Inflammatory macrophage treated with lipopolysaccharide for 1 hour (primary cell): ENCODE results near the gene SMARCD1.

Source experiments
- DNase-seq, 2 donors: peaks; one replicate each; pipeline ENCODE4 v3.0.0-alpha.2; 2020 to 2022

Gene SMARCD1

GRCh38 chr12:50084775-50085614, at the start of gene SMARCD1:
TSS of gene SMARCD1 (plus strand) at chr12:50085342. CDS start at chr12:50085370, 28 bp downstream.
- DNase-seq, result peak; percentile 73 to 88

GRCh38 chr12:50038336-50038735, 46.8 kb upstream of the SMARCD1 start:
- peak; percentile 32 to 36 for DNase-seq

- DNase-seq, result peak; percentile 59 to 95
Measured at GRCh38 chr12:50039151-50039835, 45.8 kb upstream of the SMARCD1 start.

- DNase-seq, result no peak
Measured at GRCh38 chr12:50040657-50041056, 44.5 kb upstream of the SMARCD1 start.

- DNase-seq, result no peak
Measured at GRCh38 chr12:50041062-50041860, 43.9 kb upstream of the SMARCD1 start.

- no peak for DNase-seq
Measured at GRCh38 chr12:50041962-50042361, 43.2 kb upstream of the SMARCD1 start.

- DNase-seq, result no peak
Measured at GRCh38 chr12:50042693-50043092, 42.4 kb upstream of the SMARCD1 start.

GRCh38 chr12:50043308-50043707, 41.8 kb upstream of the SMARCD1 start:
- no peak for DNase-seq

- peak in 1 of 2 donors; percentile 20 for DNase-seq
Measured at GRCh38 chr12:50043854-50044253, 41.3 kb upstream of the SMARCD1 start.

GRCh38 chr12:50047693-50048250, 37.4 kb upstream of the SMARCD1 start:
- DNase-seq, result no peak

GRCh38 chr12:50049254-50050118, 35.7 kb upstream of the SMARCD1 start:
- no peak for DNase-seq

GRCh38 chr12:50050119-50050385, 35.1 kb upstream of the SMARCD1 start:
- DNase-seq, result no peak

GRCh38 chr12:50050410-50051098, 34.6 kb upstream of the SMARCD1 start:
- DNase-seq, result peak; percentile 75 to 78

GRCh38 chr12:50051101-50051806, 33.9 kb upstream of the SMARCD1 start:
- no peak for DNase-seq

- no peak for DNase-seq
Measured at GRCh38 chr12:50052544-50052943, 32.6 kb upstream of the SMARCD1 start.

- DNase-seq, result no peak
Measured at GRCh38 chr12:50052964-50053363, 32.2 kb upstream of the SMARCD1 start.

GRCh38 chr12:50053583-50053982, 31.6 kb upstream of the SMARCD1 start:
- no peak for DNase-seq

- peak in 1 of 2 donors; percentile 69 for DNase-seq
Measured at GRCh38 chr12:50055831-50056638, 29.1 kb upstream of the SMARCD1 start.

GRCh38 chr12:50056639-50056976, 28.5 kb upstream of the SMARCD1 start:
- no peak for DNase-seq
